PC-3 (cell line): ENCODE measurements around the gene PAQR5. TPM values are rescaled to one million over a fixed set of nuclear protein-coding genes. Genes with fewer than 3 reads are reported as not detected.

Experiments
- ATAC-seq: fragments of 200-7000 bp; cut with Tn5 transposase; 2 replicates; pipeline ENCODE4 v1.9.1; 2020; ENCODE audit warnings: mild to moderate bottlenecking, moderate library complexity
- BruUV-seq: library from RNA; stranded (reverse); fragments of 400-500 nt; replicated peaks from 2 replicates; lab custom pipeline; 2021; lab: Mats Ljungman, UMichigan
- CTCF ChIA-PET: fragments of 300-600 bp; sonication (Branson Sonifier 250); formaldehyde crosslinking; loops from one replicate; lab custom pipeline; 2022; ENCODE audit warnings: antibody characterized with exemption; lab: Charles Lee
- POLR2A ChIA-PET: fragments of 300-600 bp; sonication (Branson Sonifier 250); formaldehyde crosslinking; loops from one replicate; lab custom pipeline; 2022; ENCODE audit warnings: antibody characterized with exemption; ENCODE audit not compliant: unreplicated experiment; lab: Charles Lee
- DNase-seq: peaks from one replicate; pipeline ENCODE4 v3.0.0-alpha.2; 2015
- H2AFZ ChIP-seq: fragments of 300-600 bp; sonication (generic); 2 replicates; pipeline ENCODE4 v1.6.0; 2016; ENCODE audit warnings: antibody characterized with exemption, low read length
- H3F3A ChIP-seq: fragments of 300-600 bp; sonication (generic); one replicate; pipeline ENCODE4 v1.6.0; 2017; ENCODE audit warnings: antibody characterized with exemption, low read length, control low read depth, mild to moderate bottlenecking; ENCODE audit not compliant: unreplicated experiment
- H3K27ac ChIP-seq: fragments of 300-600 bp; sonication (generic); 2 replicates; pipeline ENCODE4 v1.5.1; 2016; ENCODE audit warnings: mild to moderate bottlenecking, low read length
- H3K27me3 ChIP-seq: fragments of 300-600 bp; sonication (generic); 2 replicates; pipeline ENCODE4 v1.6.1; 2016; ENCODE audit warnings: low read length, mixed read lengths
- H3K36me3 ChIP-seq: fragments of 300-600 bp; sonication (generic); 2 replicates; pipeline ENCODE4 v1.6.1; 2016; ENCODE audit warnings: low read depth, mixed run types, low read length, mixed read lengths
- H3K4me1 ChIP-seq: fragments of 300-600 bp; sonication (generic); 2 replicates; pipeline ENCODE4 v1.5.1; 2016; ENCODE audit warnings: low read length; ENCODE audit not compliant: insufficient read depth
- H3K4me2 ChIP-seq: fragments of 300-600 bp; sonication (generic); 2 replicates; pipeline ENCODE4 v1.6.0; 2016; ENCODE audit warnings: low read length
- H3K4me3 ChIP-seq: fragments of 300-600 bp; sonication (generic); 2 replicates; pipeline ENCODE4 v1.5.1; 2016; ENCODE audit warnings: mild to moderate bottlenecking, low read length, mixed read lengths
- H3K79me2 ChIP-seq: fragments of 300-600 bp; sonication (generic); 2 replicates; pipeline ENCODE4 v1.6.1; 2017; ENCODE audit warnings: low read length, mixed read lengths
- H3K9ac ChIP-seq: fragments of 300-600 bp; sonication (generic); 2 replicates; pipeline ENCODE4 v1.6.0; 2016; ENCODE audit warnings: mild to moderate bottlenecking, low read length
- H3K9me2 ChIP-seq: fragments of 300-600 bp; sonication (generic); replicated peaks from 2 replicates; pipeline ENCODE4 v1.6.1; 2016; ENCODE audit warnings: mixed run types, low read length, mixed read lengths
- H3K9me3 ChIP-seq: fragments of 300-600 bp; sonication (generic); 2 replicates; pipeline ENCODE4 v1.6.1; 2016; ENCODE audit warnings: low read length, mixed read lengths
- H4K20me1 ChIP-seq: fragments of 300-600 bp; sonication (generic); 2 replicates; pipeline ENCODE4 v1.6.1; 2016; ENCODE audit warnings: low read length, mixed read lengths
- CTCF ChIP-seq: fragments of 300-600 bp; sonication (generic); conservative IDR thresholded peaks from 2 replicates; pipeline ENCODE4 v1.5.1; 2017; ENCODE audit warnings: antibody characterized with exemption, low read depth, mild to moderate bottlenecking, low read length
- EZH2 ChIP-seq: fragments of 300-600 bp; sonication (generic); IDR thresholded peaks from one replicate; pipeline ENCODE4 v1.6.1; 2017; ENCODE audit warnings: antibody characterized with exemption, mild to moderate bottlenecking, low read length; ENCODE audit not compliant: unreplicated experiment
- EZH2phosphoT487 ChIP-seq: fragments of 300-600 bp; sonication (generic); IDR thresholded peaks from 2 replicates; pipeline ENCODE4 v1.6.1; 2018; ENCODE audit warnings: mild to moderate bottlenecking, antibody characterized with exemption, low read length, borderline replicate concordance
- intact Hi-C: fragments of 100-400 bp; cut with micrococcal nuclease; formaldehyde crosslinking; loops from 2 replicates; pipeline ENCODE4 v1.9.0; 2023
- total RNA-seq: library from RNA; depleted of rRNA; stranded (reverse); fragments of >200 nt; gene quantifications from 2 replicates; pipeline ENCODE4 v1.2.3, GENCODE V29; 2014

Gene PAQR5
- total RNA-seq, 1 experiment from 2014 or later, result 12.2 TPM

GRCh38 chr15:69293741-69294615 is 4.7 kb upstream of the PAQR5 start:
- POLR2A ChIA-PET, result interaction anchor here (0.6 kb wide), 1 partner anchor 278 kb away, joined by 7 read pairs; no protein-coding TSS in a partner anchor
- no peaks in the 10 kb centered on the region for H3F3A ChIP-seq

GRCh38 chr15:69296606-69297005 is 2.1 kb upstream of the PAQR5 start:
- no peak for TF ChIP-seq EZH2
- no peak for TF ChIP-seq CTCF
- TF ChIP-seq EZH2phosphoT487, result no peak
- no TSS peak for BruUV-seq
- H3K27ac ChIP-seq, result no peak overlapping the region
- intact Hi-C loops, result no loop called here
- no peaks in the 10 kb centered on the region for H3K36me3 ChIP-seq
- ATAC-seq (no peak), DNase-seq (no peak)
- H3K9me3 ChIP-seq, result no peaks in the 10 kb centered on the region
- H2AFZ ChIP-seq, result no peak overlapping the region
- peaks cover 8% of the 10 kb centered on the region; the same call in 1 of the 2 replicates for H3K4me1 ChIP-seq
- H3F3A ChIP-seq, result no peaks in the 10 kb centered on the region
- no peak overlapping the region for H3K4me2 ChIP-seq
- no peak overlapping the region for H3K9ac ChIP-seq
- H3K9me2 ChIP-seq, result no peaks in the 10 kb centered on the region
- CTCF ChIA-PET, result no interaction called here
- no peak overlapping the region for H3K4me3 ChIP-seq
- H3K79me2 ChIP-seq, result no peaks in the 10 kb centered on the region
- H4K20me1 ChIP-seq, result no peaks in the 10 kb centered on the region
- POLR2A ChIA-PET, result no interaction called here
- H3K27me3 ChIP-seq, result no peaks in the 10 kb centered on the region

More at GRCh38 chr15:69293741-69294615, 4.7 kb upstream of the PAQR5 start:
- Histone ChIP-seq H3K9ac (no peak overlapping the region), H2AFZ (no peak overlapping the region), H3K4me2 (no peak overlapping the region), H3K79me2 (no peaks in the 10 kb centered on the region), H3K27me3 (no peaks in the 10 kb centered on the region), H3K4me1 (no peaks in the 10 kb centered on the region), H3K27ac (no peak overlapping the region), H3K4me3 (no peak overlapping the region), H3K36me3 (no peaks in the 10 kb centered on the region), H4K20me1 (no peaks in the 10 kb centered on the region), H3K9me2 (no peaks in the 10 kb centered on the region), H3K9me3 (no peaks in the 10 kb centered on the region)
- DNase-seq (no peak), ATAC-seq (no peak)
- TF ChIP-seq EZH2 (no peak), CTCF (no peak), EZH2phosphoT487 (no peak)
- BruUV-seq, result no TSS peak
- CTCF ChIA-PET, result no interaction called here
- intact Hi-C loops, result no loop called here
